ENCODE results near the gene KPTN.

KPTN gene

DNA sequence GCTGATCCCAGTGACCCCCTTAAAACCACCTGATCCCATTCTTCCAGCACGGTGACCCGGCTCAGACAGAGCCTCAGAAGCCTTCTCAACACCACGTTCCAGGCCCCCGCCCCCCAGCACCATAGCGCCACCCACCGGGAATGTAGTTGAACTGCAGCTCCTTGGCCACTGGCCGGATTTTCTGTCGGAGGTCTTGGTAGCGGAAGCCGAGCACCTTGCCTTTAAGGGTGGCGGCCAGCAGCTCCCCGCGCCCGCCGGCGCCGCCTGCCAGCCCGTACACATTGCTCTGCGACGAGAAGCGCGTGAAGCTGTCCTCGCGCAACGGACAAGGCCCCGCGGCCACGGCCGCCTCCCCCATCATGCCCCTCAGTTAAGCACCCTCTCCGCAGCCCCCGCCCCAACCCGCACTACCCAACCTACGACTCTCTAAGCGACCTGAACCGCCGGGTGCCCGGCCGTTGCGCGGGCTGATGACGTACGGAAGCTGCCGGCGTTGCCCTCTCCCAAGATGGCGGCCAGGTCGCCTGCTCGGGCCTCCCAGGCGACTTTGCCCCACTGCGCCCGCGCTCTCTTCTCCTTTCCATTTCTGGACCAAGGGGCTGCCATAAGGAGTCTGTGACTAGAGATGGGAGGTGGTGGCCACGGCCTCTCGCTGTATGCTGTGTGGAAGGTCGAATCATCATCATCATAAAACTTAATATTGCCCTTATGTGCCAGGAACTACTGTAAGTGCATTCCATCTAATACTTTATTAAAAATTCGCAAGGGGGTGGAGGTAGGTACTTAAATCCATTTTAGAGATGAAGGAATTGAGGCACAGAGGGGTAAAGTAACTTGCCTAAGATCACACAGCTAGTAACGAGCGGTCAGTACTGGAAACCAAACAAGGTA lies at the start of gene KPTN:
Gene KPTN, minus strand, starts transcription at position 420 of the 891 bp plus-strand sequence. Its CDS starts 59 bp downstream, at position 361.
- DNase-seq: peak; percentile 94 to 96 (median 95)

DNA sequence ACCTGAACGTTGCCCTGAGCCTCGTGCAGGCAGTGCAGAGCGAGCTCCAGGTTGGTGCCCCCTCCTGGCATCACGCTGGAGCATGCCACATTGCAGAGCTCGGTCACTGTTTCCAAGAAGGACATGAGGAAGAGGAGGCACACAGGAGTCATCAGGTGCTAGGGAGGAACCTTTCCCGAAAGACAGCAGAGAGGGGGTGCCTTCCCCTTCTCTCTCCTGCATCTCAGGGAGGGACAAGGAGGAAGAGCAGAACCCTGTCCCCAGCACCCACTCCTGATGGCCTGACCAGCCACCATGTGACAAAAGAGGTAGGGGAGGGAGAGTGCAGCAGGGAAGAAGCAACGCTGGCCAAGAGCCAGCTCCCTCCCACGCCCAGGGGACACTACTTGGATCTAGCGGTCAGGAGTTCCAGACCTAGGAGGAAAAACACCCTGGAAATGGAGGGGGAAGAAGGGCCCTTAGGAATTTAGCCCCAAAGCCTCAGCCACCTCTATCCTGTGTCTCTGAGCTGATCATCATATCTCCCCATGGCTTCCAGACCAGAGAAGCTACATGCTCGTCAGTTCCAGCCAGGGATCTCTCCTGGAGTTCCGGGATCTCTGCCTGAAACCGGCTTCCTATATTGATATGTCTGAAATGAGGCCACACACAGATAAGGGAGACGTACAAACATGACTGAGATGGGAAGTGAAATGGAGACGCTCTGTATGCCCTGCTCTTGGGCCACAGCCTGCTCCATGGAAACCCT lies 47.8 kb upstream of the KPTN start:
- peak in 1 of 3 donors; percentile 39 for DNase-seq

- no peak for DNase-seq
These were observed 45.2 kb upstream of the KPTN start for GRCh38 chr19:47529018-47529742.

- DNase-seq: no peak
These were observed 42.8 kb upstream of the KPTN start for GRCh38 chr19:47526798-47527197.

GRCh38 chr19:47523473-47523872 lies 39.5 kb upstream of the KPTN start:
- DNase-seq: no peak

GRCh38 chr19:47521473-47522180 lies 37.6 kb upstream of the KPTN start:
- peak in 2 of 3 donors; percentile 26 to 31 for DNase-seq

DNA sequence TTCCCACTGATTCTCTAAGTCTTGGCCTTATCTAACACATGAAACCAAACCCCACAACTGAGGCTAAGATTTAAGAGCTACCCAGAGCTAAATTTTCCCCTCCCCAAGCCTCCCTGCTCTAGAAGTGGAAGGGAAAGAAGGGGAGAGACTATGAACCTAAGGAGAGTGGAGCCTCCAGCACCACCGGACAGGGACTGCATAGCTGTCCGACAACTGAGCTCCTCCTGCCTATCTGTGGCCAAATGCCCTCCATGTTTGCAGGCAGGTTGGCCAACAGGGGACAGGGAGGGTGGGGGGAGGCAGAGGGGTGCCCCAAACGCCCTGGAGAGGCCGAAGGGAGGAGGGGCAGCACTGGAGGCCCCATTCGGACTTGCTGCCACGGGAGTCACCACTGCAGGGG lies 36.8 kb upstream of the KPTN start:
- DNase-seq: no peak

DNA sequence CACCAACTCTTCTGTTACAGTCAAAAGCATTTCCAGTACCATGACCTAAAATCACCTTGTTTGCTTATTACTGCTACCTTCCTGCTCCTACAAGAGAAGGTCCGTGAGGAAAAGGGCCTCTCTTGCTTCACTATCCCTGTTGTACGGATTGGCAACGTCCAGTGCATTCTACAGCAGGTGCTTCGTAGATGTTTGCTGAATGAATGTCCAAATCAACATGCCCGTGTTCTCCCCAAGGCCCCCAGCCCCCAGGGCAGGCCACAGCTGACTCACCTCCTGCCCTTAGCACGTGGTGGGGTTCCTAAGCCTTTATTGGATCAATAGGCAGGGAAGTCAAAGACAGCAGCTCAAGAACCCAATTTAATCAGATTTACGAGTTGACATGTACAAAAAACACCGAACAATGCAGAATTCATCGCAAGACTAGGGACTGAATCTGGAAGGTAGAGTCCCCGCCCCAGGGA lies 36.4 kb upstream of the KPTN start:
- DNase-seq: no peak

DNA sequence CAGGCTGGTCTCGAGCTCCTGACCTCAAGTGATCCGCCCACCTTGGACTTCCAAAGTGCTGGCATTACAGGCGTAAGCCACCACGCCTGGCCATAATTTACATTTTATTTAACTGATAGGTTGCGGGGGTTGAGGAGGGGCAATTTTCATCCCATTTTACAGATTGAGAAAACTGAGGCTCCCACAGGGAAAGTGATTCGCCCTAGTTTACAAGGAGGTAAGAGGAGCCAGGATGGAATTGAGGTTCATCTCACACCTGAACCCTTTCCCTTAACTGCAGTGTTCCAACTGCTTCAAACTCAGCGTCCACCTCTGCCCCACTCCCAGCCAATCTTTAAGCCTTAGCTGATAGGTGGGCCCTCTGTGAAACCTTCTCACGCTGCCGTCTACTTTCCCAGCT lies 34.8 kb upstream of the KPTN start:
- DNase-seq: no peak

GRCh38 chr19:47518139-47518538 lies 34.1 kb upstream of the KPTN start:
- DNase-seq: no peak

GRCh38 chr19:47514869-47515588 lies 31.0 kb upstream of the KPTN start, which contains the start of gene NAPA:
Gene NAPA, minus strand, starts transcription at chr19:47515063. Its CDS starts 123 bp downstream, at chr19:47514940.
- DNase-seq: peak; percentile 100

DNA sequence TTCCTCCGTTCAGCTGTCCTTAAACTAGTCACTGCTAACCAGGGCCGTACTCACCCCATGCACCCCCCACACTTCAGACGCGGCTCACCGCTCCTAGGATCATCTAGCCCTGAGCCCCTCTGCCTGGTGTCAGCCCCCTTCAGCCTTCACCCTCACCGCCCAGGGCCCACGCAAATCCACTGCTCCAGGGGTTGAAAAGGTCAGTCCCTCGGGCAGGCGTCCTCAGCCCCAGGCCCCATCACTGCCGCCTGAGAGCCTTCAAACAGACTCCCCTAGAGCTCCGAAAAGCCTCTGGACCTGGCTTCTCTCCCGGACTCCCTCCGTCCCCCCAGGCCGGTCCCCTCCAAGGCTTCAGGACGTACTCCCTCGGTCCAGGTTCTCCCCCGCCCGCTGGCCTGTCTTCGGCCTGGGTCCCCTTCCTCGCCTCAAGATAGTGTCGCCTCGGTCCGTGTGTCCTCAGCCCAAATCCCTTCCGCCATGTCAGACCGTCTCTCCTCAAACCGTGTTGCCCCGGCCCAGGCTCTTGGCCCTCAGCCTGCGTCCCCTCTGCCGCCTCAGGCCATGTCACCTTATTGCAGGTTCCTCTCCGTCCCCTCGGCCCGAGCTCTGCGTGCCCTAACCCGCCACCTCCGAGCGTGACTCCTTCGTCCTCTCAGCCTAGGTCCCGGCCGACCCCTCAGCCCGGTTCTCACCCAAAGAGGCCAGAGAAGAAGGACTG lies 30.3 kb upstream of the KPTN start:
- DNase-seq: peak; percentile 14 to 35 (median 23)

- peak in 2 of 3 donors; percentile 18 to 38 for DNase-seq
These were observed 28.9 kb upstream of the KPTN start for GRCh38 chr19:47512948-47513319.

- DNase-seq: peak; percentile 35 to 53 (median 38)
These were observed 28.3 kb upstream of the KPTN start for GRCh38 chr19:47512183-47512947.

DNA sequence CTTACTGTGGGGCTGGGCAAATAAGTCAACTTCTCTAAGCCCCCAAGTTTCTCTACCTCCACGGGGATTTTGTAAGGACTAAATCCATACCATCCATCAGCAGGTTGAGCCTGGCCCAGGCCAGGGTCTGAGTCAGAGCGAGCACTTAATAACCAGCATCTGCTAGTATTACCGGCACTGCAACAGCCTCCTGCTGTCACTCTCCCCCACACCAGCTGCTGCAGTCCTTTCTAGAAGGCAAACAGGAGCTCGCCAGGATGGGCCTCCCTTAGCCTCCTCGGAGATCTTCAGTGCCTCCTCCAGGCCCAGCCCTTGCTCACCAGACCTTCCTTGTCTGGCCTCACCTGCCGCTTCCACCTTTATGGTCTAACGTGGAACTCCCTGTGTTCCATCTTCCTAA lies 27.7 kb upstream of the KPTN start:
- DNase-seq: no peak

- no peak for DNase-seq
These were observed 27.1 kb upstream of the KPTN start for GRCh38 chr19:47511128-47511517.

GRCh38 chr19:47510516-47511127 lies 26.6 kb upstream of the KPTN start:
- DNase-seq: no peak

GRCh38 chr19:47509973-47510372 lies 26.0 kb upstream of the KPTN start:
- DNase-seq: peak in 1 of 3 donors; percentile 13

DNA sequence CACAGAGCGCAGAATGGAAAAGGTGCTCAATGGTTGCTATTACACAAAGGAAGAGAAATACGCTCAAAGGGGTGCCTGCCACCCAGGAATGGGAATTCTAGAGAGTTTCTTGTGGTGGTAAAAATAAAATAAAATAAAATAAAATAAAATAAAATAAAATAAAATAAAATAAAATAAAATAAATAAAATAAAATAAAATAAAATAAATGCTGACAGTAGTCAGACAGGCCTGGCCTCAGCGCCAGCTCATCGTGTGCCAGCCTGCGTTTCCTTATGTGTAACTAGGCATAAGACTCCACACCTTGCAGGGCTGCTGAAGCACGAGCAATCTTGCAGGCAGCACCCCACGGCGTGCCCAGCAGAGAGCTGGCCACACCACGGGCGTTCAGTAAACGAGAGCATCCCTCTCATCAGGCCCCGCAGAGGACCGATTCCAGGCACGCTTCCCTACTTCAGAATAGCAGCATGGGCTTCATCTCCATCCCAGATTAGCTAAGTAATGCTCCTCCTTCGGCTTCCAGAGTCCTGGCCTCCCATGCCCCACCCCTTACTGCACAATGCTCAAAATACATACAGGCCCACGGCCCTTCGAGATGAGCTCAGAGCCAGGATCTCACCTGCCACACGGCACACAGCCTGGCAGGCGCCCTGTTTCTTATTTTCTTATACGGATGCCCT lies 25.3 kb upstream of the KPTN start:
- DNase-seq: no peak

Data from suppressor macrophage treated with lipopolysaccharide for 1 hour (primary cell).